IPS-NIHi11 (cell line): Measurements from ENCODE around the gene AAGAB.
A peak's percentile ranks its signal among the peaks of the same experiment; 100 is the strongest.

Experiments used
- DNase-seq: peaks from one replicate; pipeline ENCODE4 v3.0.0; 2012; ENCODE audit warnings: mixed read lengths, low spot score

AAGAB gene

GRCh38 chr15:67187351-67187854, 67.1 kb downstream of the AAGAB start:
- no peak for DNase-seq

- DNase-seq, result no peak
Observed at GRCh38 chr15:67186688-67187087, 67.8 kb downstream of the AAGAB start.

GRCh38 chr15:67186226-67186649, 68.2 kb downstream of the AAGAB start:
- DNase-seq, result no peak

- DNase-seq, result no peak
Observed at GRCh38 chr15:67185621-67186225, 68.7 kb downstream of the AAGAB start.

GRCh38 chr15:67185051-67185450, 69.4 kb downstream of the AAGAB start:
- no peak for DNase-seq

- DNase-seq, result no peak
Observed at GRCh38 chr15:67184208-67184925, 70.1 kb downstream of the AAGAB start.

GRCh38 chr15:67183443-67184169, 70.9 kb downstream of the AAGAB start:
- DNase-seq, result no peak

GRCh38 chr15:67181221-67181639, 73.2 kb downstream of the AAGAB start:
- no peak for DNase-seq

GRCh38 chr15:67180514-67181191, 73.8 kb downstream of the AAGAB start:
- peak; percentile 61 for DNase-seq

- no peak for DNase-seq
Observed at GRCh38 chr15:67180035-67180434, 74.4 kb downstream of the AAGAB start.

- no peak for DNase-seq
Observed at GRCh38 chr15:67179411-67179995, 75.0 kb downstream of the AAGAB start.

- DNase-seq, result no peak
Observed at GRCh38 chr15:67178569-67179210, 75.8 kb downstream of the AAGAB start.

- no peak for DNase-seq
Observed at GRCh38 chr15:67177752-67178151, 76.7 kb downstream of the AAGAB start.

GRCh38 chr15:67176195-67176971, 78.1 kb downstream of the AAGAB start:
- peak; percentile 39 for DNase-seq

- DNase-seq, result no peak
Observed at GRCh38 chr15:67175643-67176071, 78.8 kb downstream of the AAGAB start.

GRCh38 chr15:67174864-67175573, 79.4 kb downstream of the AAGAB start:
- DNase-seq, result peak; percentile 41

GRCh38 chr15:67174446-67174845, 80.0 kb downstream of the AAGAB start:
- DNase-seq, result no peak

- DNase-seq, result no peak
Observed at GRCh38 chr15:67173786-67174185, 80.7 kb downstream of the AAGAB start.

- DNase-seq, result no peak
Observed at GRCh38 chr15:67173005-67173404, 81.5 kb downstream of the AAGAB start.

GRCh38 chr15:67172172-67172571, 82.3 kb downstream of the AAGAB start:
- DNase-seq, result no peak
